ENCODE results near the gene NTN5. TPM values are rescaled to one million over a fixed set of nuclear protein-coding genes. Genes with fewer than 3 reads are reported as not detected.

The NTN5 gene
- total RNA-seq, 2 experiments from 2014 or later: 0.16 to 0.53 TPM

DNA sequence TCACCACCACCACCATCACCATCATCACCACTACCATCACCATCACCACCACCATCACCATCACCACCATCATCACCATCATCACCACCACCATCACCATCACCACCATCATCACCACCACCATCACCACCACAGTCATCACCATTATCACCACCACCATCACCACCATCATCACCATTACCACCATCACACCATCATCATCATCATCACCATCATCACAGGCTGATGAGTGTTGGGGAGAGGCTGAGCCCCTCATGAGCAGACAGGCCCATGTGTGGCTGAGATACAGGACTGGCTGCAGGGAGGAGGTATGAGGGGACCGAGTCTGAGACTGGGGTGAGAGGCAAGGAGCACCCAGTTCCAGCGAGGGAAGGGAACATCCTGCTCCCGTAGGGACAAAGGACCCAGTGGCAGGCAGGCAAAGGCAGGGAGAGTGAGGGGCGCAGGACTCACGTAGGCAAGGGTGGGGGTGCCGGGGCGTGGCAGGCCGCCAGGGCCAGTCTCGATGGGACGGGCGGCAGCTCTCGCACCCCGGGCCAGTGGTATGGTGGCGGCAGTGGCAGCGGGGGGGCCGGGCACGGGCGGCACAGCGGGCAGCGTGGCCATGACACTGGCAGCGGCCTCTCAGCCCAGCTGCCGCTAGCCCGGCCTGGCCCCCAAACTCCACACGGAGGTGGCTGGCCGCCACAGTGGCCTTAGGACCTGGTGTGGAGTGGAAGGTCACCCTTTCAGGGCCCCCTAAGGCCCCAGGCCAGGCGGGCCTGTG, 2.7 kb downstream of the NTN5 start:
- no peaks in the 10 kb centered on the region for H3K9me3 ChIP-seq (ENCODE audit: low read length)
- no peaks in the 10 kb centered on the region for H3K9me2 ChIP-seq (ENCODE audit: insufficient read depth, low read length)
- no peak overlapping the region for H2AFZ ChIP-seq (ENCODE audit: low read length)
- H3K79me2 ChIP-seq (ENCODE audit: insufficient read depth, low read depth, low read length): no peaks in the 10 kb centered on the region
- DNase-seq (ENCODE audit: low spot score): no peak
- H4K20me1 ChIP-seq (ENCODE audit: insufficient read depth, low read length): no peaks in the 10 kb centered on the region
- BruUV-seq (replicated peaks): no TSS peak
- no peak overlapping the region for H3K4me3 ChIP-seq (ENCODE audit: low read depth, low read length, poor library complexity, severe bottlenecking)
- no peaks in the 10 kb centered on the region for H3K36me3 ChIP-seq (ENCODE audit: insufficient read depth, low read length)
- H3K4me1 ChIP-seq (ENCODE audit: insufficient read depth, low read length, poor library complexity, severe bottlenecking): no peaks in the 10 kb centered on the region
- POLR2A ChIA-PET: no interaction called here
- no peak overlapping the region for H3K4me2 ChIP-seq (ENCODE audit: low read length)
- CTCF ChIA-PET (ENCODE audit: unreplicated experiment): no interaction called here
- H3K27ac ChIP-seq (ENCODE audit: low read depth, low read length, poor library complexity, severe bottlenecking): no peak overlapping the region
- intact Hi-C loops (cut with micrococcal nuclease; ENCODE audit: unreplicated experiment): no loop called here
- no peak for TF ChIP-seq EZH2phosphoT487 (IDR thresholded peaks at IDR 0.05; ENCODE audit: borderline replicate concordance, low read depth, low read length)
- TF ChIP-seq, protein P1, sequence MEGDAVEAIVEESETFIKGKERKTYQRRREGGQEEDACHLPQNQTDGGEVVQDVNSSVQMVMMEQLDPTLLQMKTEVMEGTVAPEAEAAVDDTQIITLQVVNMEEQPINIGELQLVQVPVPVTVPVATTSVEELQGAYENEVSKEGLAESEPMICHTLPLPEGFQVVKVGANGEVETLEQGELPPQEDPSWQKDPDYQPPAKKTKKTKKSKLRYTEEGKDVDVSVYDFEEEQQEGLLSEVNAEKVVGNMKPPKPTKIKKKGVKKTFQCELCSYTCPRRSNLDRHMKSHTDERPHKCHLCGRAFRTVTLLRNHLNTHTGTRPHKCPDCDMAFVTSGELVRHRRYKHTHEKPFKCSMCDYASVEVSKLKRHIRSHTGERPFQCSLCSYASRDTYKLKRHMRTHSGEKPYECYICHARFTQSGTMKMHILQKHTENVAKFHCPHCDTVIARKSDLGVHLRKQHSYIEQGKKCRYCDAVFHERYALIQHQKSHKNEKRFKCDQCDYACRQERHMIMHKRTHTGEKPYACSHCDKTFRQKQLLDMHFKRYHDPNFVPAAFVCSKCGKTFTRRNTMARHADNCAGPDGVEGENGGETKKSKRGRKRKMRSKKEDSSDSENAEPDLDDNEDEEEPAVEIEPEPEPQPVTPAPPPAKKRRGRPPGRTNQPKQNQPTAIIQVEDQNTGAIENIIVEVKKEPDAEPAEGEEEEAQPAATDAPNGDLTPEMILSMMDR (conservative IDR thresholded peaks at IDR 0.05; ENCODE audit: low read length): no peak

DNA sequence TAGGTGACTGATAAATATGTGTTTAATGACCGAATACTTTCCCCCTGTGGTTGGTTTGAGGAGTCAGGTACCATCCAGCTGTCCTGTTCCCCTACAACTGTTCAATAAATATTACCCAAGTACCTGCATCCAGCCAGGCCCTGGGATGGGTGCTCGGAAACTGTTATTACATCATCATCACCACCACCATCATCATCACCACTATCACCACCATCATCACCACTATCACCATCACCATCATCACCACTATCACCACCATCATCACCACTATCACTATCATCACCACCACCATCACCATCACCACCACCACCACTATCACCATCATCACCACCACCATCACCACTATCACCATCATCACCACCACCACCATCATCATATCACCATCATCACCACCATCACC, 4.1 kb downstream of the NTN5 start:
- no peak overlapping the region for H3K27ac ChIP-seq (ENCODE audit: low read depth, low read length, poor library complexity, severe bottlenecking)
- no peaks in the 10 kb centered on the region for H4K20me1 ChIP-seq (ENCODE audit: insufficient read depth, low read length)
- H3K4me2 ChIP-seq (ENCODE audit: low read length): no peak overlapping the region
- no peak overlapping the region for H2AFZ ChIP-seq (ENCODE audit: low read length)
- H3K9me2 ChIP-seq (ENCODE audit: insufficient read depth, low read length): no peaks in the 10 kb centered on the region
- no peak for DNase-seq (ENCODE audit: low spot score)
- H3K36me3 ChIP-seq (ENCODE audit: insufficient read depth, low read length): no peaks in the 10 kb centered on the region
- BruUV-seq (replicated peaks): no TSS peak
- ChIA-PET POLR2A (no interaction called here), CTCF (ENCODE audit: unreplicated experiment) (no interaction called here)
- TF ChIP-seq, protein P1 (conservative IDR thresholded peaks at IDR 0.05; ENCODE audit: low read length): no peak
- no peak for TF ChIP-seq EZH2phosphoT487 (IDR thresholded peaks at IDR 0.05; ENCODE audit: borderline replicate concordance, low read depth, low read length)
- H3K4me3 ChIP-seq (ENCODE audit: low read depth, low read length, poor library complexity, severe bottlenecking): no peak overlapping the region
- no peaks in the 10 kb centered on the region for H3K9me3 ChIP-seq (ENCODE audit: low read length)
- no peaks in the 10 kb centered on the region for H3K79me2 ChIP-seq (ENCODE audit: insufficient read depth, low read depth, low read length)
- intact Hi-C loops (cut with micrococcal nuclease; ENCODE audit: unreplicated experiment): no loop called here
- no peaks in the 10 kb centered on the region for H3K4me1 ChIP-seq (ENCODE audit: insufficient read depth, low read length, poor library complexity, severe bottlenecking)

DNA sequence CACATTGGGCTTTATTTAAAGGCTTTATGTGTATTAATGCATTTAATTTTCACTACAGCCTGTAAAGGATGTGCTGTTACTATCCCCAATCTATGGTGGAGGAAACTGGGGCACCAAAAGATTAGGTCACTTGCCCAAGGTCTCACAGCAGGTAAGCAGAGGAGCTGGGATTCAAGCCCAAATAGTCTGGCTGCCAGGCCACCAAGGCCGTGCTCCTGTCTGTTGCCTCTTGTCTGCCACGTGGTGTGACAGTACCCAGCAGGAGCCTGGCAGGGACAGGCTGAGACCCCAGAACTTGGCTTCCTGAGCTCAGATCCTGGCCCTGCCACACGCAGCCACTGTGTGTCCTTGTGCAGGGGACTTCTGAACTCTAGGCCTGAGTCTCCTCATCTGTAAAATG, 4.5 kb downstream of the NTN5 start:
- POLR2A ChIA-PET: no interaction called here
- intact Hi-C loops (cut with micrococcal nuclease; ENCODE audit: unreplicated experiment): no loop called here
- CTCF ChIA-PET (ENCODE audit: unreplicated experiment): no interaction called here

More for the DNA sequence above, 4.5 kb downstream of the NTN5 start:
- no peak overlapping the region for H3K4me2 ChIP-seq (ENCODE audit: low read length)
- DNase-seq (ENCODE audit: low spot score): no peak
- no peak overlapping the region for H3K4me3 ChIP-seq (ENCODE audit: low read depth, low read length, poor library complexity, severe bottlenecking)
- no peaks in the 10 kb centered on the region for H4K20me1 ChIP-seq (ENCODE audit: insufficient read depth, low read length)
- H3K9me2 ChIP-seq (ENCODE audit: insufficient read depth, low read length): no peaks in the 10 kb centered on the region
- no peaks in the 10 kb centered on the region for H3K79me2 ChIP-seq (ENCODE audit: insufficient read depth, low read depth, low read length)
- no TSS peak for BruUV-seq (replicated peaks)
- H3K27ac ChIP-seq (ENCODE audit: low read depth, low read length, poor library complexity, severe bottlenecking): no peak overlapping the region
- TF ChIP-seq, protein P1 (conservative IDR thresholded peaks at IDR 0.05; ENCODE audit: low read length): no peak
- TF ChIP-seq EZH2phosphoT487 (IDR thresholded peaks at IDR 0.05; ENCODE audit: borderline replicate concordance, low read depth, low read length): no peak
- no peaks in the 10 kb centered on the region for H3K4me1 ChIP-seq (ENCODE audit: insufficient read depth, low read length, poor library complexity, severe bottlenecking)
- no peaks in the 10 kb centered on the region for H3K9me3 ChIP-seq (ENCODE audit: low read length)
- no peak overlapping the region for H2AFZ ChIP-seq (ENCODE audit: low read length)
- H3K36me3 ChIP-seq (ENCODE audit: insufficient read depth, low read length): no peaks in the 10 kb centered on the region
